ENCODE data around the gene CHRNA10.

Gene CHRNA10

DNA sequence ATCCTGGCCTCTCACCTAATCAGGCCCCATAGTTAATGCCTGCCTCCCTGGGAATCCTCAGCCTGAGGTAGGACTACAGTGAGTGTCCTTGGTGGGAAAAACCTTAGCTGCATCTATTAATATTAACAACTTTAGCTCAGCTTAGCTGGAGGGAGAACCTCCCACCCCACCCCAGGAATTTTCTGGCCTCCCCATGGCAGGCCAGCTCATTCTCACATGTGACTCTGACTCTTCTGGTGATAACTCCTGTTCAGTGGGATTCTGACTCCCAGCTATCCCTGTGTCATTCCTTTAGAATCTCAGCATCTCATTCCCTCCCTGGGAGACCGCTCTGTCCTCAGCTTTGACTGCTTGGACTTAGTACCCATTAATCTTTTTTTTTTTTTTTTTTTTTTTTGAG lies 43.9 kb downstream of the CHRNA10 start:
- DNase-seq, result no peak

DNA sequence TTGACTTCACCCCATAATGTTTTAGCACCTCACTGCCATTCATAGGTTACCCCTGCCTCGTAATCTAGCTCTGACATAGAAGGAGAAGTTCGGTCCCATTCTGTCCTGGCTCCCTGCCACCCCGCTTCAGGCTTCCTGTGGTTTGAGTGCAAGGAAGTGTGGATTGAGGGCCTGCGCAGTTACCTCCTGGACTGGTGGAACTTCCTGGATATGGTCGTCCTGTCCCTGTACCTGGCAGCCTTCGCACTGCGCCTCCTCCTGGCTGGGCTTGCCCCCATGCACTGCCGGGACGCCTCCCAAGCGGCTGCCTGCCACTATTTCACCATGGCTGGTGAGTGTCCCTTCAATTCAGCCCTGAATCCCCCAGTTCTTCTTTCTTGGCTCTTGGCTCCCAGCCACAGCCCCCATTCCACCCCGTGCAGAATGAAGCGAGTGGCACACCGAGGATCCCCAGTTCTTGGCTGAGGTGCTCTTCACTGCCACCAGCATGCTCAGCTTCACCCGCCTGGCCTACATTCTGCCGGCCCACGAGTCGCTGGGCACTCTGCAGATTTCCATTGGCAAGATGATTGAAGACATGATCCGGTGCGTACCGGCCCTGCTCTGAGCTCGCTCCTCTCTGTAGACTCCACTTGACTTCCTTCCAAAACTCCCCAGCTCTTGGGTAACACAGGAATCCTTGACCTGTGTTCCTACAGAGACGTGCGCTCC lies 44.8 kb downstream of the CHRNA10 start:
- DNase-seq, result no peak

DNA sequence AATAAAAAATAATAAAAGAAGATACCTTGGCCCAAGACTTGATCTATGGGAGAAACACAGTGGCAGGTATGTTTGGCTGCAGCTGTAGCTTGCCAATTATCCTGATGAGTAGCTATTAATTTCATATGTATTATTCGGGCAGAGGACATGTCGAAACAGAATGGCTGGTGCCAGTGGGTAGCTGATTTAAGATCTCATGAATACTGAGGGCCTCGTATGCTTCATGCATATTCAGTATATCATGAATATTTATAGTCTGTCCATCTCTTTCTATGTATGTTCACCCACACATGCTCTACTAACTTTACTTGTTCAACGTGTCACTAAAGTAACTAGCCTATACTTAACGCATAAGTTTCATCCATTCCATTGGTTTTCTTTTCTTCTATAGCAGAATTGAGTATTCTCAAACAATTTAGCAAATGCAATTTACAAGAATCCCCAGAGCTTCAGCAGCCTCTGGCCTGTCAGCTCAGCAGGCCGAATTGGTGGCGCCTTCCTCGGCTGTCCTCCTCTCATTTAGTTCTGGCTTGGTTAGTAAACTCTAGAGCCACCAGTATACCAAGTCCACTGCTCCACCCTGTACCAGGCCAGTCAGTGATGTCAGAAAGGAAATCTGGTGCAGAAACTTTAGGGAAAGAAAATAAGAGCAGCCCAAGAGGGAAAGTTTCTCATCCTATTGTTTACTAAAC lies 47.3 kb downstream of the CHRNA10 start:
- no peak for DNase-seq

DNA sequence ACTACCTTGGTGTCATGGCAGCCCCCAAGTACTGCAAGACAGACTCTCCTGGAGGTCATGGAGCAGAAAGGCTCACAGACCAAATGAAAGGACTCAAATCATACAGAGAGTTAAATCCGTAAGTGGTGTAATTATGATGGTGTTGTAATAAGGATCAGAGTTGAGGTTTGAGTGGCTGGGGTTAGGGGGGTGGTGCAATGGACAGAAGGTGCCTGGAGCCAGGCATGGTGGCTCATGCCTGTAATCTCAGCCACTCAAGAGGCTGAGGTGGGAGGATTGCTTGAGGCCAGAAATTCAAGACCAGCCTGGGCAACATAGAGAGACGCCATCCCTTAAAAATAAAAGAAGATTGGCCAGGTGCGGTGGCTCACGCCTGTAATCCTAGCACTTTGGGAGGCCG lies 48.1 kb downstream of the CHRNA10 start:
- DNase-seq, result no peak

DNA sequence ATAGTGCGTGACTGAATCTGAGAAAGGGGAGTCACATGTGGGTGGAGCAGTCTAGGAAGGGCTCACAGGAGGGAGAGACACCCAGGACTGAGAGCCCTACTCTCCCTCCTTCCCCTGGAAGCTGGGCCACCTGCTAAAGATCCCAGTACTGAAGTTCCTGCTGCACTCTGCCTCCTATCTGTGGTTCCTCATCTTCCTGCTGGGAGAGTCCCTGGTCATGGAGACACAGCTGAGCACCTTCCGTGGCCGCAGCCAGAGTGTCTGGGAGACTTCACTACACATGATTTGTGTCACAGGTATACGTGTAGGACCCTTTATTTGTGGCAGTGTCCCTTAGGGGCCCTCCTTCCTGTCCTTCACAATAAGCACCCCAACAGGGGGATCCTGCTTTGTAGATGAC lies 48.7 kb downstream of the CHRNA10 start:
- no peak for DNase-seq

DNA sequence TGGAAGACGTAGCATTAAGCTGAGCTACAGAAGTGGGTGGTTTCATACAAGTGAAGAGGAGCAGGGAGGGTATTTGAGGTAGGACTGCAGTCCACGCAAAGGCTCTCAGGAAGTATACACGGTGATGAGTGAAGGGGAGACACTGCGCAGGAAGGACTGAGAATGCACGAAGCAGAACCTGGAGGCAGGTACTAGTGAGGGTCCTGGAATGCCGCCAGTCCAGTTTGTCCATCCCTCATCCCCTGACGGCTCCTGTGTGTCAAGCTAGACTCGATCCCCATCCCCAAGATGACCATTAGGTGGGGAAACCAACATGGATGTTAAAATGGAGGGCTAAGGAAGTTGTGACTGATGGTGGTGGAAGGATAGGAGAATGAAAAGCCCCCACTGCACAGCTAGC lies 53.2 kb downstream of the CHRNA10 start:
- DNase-seq, result no peak

DNA sequence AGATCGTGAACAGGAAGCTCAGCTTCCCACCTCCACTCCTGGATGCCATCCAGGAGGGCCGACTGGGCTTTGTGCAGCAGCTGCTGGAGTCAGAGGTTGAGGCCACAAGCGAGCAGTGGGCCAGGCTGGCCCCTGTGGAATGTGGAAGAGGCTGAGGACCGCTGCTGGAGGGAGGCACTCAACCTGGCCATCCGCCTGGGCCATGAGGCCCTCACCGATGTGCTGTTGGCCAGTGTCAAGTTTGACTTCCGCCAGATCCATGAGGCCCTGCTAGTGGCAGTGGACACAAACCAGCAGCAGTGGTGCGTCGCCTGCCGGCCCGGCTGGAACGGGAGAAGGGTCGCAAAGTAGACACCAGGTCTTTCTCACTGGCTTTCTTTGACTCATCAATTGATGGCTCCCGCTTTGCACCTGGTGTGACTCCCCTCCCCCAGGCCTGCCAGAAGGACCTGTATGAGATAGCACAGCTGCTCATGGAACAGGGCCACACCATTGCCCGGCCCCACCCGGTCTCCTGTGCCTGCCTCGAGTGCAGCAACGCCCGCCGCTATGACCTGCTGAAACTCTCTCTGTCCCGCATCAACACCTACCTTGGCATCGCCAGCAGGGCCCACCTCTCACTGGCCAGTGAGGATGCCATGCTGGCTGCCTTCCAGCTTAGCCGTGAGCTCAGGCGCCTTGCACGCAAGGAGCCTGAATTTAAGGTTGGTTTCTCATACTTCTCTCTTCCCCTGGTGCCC lies 54.3 kb downstream of the CHRNA10 start:
- DNase-seq, result no peak

DNA sequence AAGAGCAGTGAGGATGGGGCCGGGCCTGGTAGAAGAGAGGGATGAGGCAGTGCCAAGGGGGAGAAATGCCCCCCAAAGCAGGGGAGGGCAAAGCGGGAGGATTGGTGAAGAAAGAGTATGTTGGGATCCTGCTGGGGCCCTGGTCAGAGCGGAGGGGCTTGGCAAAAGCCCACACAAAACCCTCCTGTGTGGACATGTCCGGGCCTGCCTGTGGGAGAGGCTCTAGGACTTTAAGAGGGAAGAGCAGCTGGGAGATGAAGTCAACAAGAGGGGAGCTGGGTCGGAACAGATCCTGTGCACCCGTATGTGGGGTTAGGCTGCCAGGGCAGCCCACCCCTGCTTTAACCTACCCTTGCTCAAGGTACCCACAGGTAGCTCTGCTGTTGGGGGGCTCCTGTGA lies 55.2 kb downstream of the CHRNA10 start:
- no peak for DNase-seq
